Naive thymus-derived CD8-positive, alpha-beta T cell (primary cell): ENCODE measurements around the gene ACTG2. TPM values are rescaled to one million over a fixed set of nuclear protein-coding genes. Genes with fewer than 3 reads are reported as not detected.

ENCODE experiments used
- ATAC-seq, 2 donors: fragments of 150-1000 bp; cut with Tn5 transposase in 1 of 2; sonication (Bioruptor Pico), chemical (Tn5 transposase) in 1 of 2; 1 replicate in 1 of 2; 2 replicates in 1 of 2; pipeline ENCODE4 v1.10.0; 2021; ENCODE audit warnings: mild to moderate bottlenecking in 2 of 2, moderate library complexity in 2 of 2
- POLR2A ChIA-PET: fragments of 350-600 bp; sonication (Branson Sonifier 250); formaldehyde crosslinking; loops from one replicate; lab custom pipeline; 2021; ENCODE audit warnings: antibody characterized with exemption; lab: Charles Lee
- DNase-seq, 10 donors: peaks; one replicate each; pipeline versions ENCODE4 v3.0.0 to v3.0.0-alpha.2; 2020 to 2022
- H3K27ac Mint-ChIP-seq, 10 donors: one replicate each; pipeline ENCODE4 v1.8.0; 2020 to 2022; ENCODE audit warnings: mild to moderate bottlenecking in 10 of 10, mixed read lengths in 10 of 10, moderate library complexity in 4 of 10, inconsistent platforms in 1 of 10
- H3K27me3 Mint-ChIP-seq, 5 donors: one replicate each; pipeline ENCODE4 v1.8.0; 2021 to 2022; ENCODE audit warnings: mixed read lengths in 5 of 5
- H3K36me3 Mint-ChIP-seq, 3 donors: one replicate each; pipeline ENCODE4 v1.8.0; 2020 to 2022; ENCODE audit warnings: mixed read lengths in 3 of 3, mild to moderate bottlenecking in 2 of 3, inconsistent platforms in 1 of 3
- H3K4me1 Mint-ChIP-seq, 4 donors: one replicate each; pipeline ENCODE4 v1.8.0; 2021 to 2022; ENCODE audit warnings: mixed read lengths in 4 of 4
- H3K4me3 Mint-ChIP-seq, 10 donors: one replicate each; pipeline ENCODE4 v1.8.0; 2020 to 2022; ENCODE audit warnings: mild to moderate bottlenecking in 10 of 10, mixed read lengths in 10 of 10, moderate library complexity in 6 of 10, inconsistent platforms in 1 of 10
- H3K9me3 Mint-ChIP-seq, 9 donors: one replicate each; pipeline ENCODE4 v1.8.0; 2020 to 2022; ENCODE audit warnings: mixed read lengths in 9 of 9, mild to moderate bottlenecking in 3 of 9, inconsistent platforms in 1 of 9, moderate library complexity in 1 of 9
- polyA plus RNA-seq, 3 donors: library from polyadenylated mRNA; unstranded; fragments of 300-500 nt; fragmentation: Illumina TruSeq; gene quantifications; one replicate each; pipeline ENCODE4 v1.2.3, GENCODE V29; 2021
- total RNA-seq, 8 experiments: library from RNA in 2 of 8; stranded (reverse) in 2 of 8; gene quantifications; one replicate each; pipeline ENCODE4 v1.2.3 and lab custom pipeline; 2021 to 2026

The ACTG2 gene
- total and polyA plus RNA-seq, 5 experiments from 2014 or later = 0.13 TPM; not detected in 4

DNA sequence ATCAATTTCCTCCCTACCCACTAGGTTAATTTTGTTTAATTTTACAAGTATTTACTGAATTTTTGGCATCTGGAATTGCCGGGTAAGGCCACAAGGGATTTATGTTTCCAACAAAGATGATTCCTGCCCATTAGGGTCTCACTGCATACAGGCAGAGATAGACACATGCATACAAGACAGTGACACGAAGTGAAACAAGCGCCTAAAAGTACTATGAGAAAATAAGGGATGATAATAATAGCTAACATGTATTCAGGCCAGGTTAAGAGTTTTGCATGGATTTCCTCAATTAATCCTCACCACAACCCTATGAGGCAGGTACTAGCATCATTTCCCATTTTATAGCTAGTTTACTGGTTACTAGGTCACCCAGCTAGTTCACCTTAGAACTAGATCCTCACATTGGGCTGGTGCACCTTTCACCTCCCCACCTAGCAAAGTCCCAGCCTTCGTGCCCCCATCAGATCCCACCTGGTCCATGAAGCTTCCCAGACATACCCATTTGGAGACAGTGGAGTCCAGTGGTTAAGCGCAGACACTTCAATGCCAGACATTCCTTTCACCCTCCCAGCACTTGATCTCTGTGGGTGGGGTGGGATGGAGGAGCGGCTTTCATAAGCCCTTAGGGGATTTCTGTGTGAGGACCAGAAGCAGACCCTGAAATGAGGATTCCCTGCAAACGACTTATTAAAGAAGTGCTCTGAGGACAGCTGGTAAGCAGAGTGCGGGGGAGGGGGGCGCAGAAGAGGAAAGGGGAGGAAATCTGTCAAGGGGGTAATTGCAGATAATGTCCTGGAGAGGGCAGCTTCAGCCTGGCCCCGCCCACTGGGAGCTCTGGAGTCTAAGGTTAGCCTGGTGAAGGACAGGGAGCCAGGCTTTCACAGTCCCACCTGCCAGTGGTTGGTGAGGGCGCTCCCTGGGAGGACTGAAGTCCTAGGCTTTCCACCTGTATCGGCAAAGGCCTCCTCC is 28.1 kb downstream of the ACTG2 start:
- H3K36me3 Mint-ChIP-seq = no peaks in the 10 kb centered on the region
- H3K9me3 Mint-ChIP-seq = no peaks in the 10 kb centered on the region
- peak overlapping the region in 2 of 10 donors; percentile 14 to 34 for H3K27ac Mint-ChIP-seq
- H3K27me3 Mint-ChIP-seq = peaks cover 0 to 1% (median 0%) of the 10 kb centered on the region in 5 donors
- H3K4me1 Mint-ChIP-seq = peaks cover 7 to 19% (median 12%) of the 10 kb centered on the region in 4 donors
- DNase-seq = peak in 6 of 10 donors; percentile 16 to 74 (median 35)
- peak; percentile 41 to 53 for ATAC-seq
- no peak overlapping the region for H3K4me3 Mint-ChIP-seq
- POLR2A ChIA-PET = no interaction called here

GRCh38 chr2:73921581-73921980 is 28.8 kb downstream of the ACTG2 start:
- H3K27me3 Mint-ChIP-seq = no peaks in the 10 kb centered on the region
- POLR2A ChIA-PET = no interaction called here
- peak overlapping the region in 2 of 10 donors; percentile 29 to 60 for H3K27ac Mint-ChIP-seq
- peaks cover 7 to 22% (median 17%) of the 10 kb centered on the region in 4 donors for H3K4me1 Mint-ChIP-seq
- ATAC-seq (no peak), DNase-seq (no peak)
- no peaks in the 10 kb centered on the region for H3K36me3 Mint-ChIP-seq
- H3K9me3 Mint-ChIP-seq = no peaks in the 10 kb centered on the region
- no peak overlapping the region for H3K4me3 Mint-ChIP-seq

- POLR2A ChIA-PET = interaction anchor here (0.6 kb wide), 1 partner anchor 419 kb away, joined by 3 read pairs; no protein-coding TSS in a partner anchor
- Mint-ChIP-seq H3K4me3 (peak overlapping the region in 1 of 10 donors; percentile 56), H3K27me3 (no peaks in the 10 kb centered on the region), H3K27ac (peak overlapping the region in 7 of 10 donors; percentile 22 to 89 (median 65)), H3K9me3 (no peaks in the 10 kb centered on the region), H3K4me1 (peaks cover 7 to 28% (median 21%) of the 10 kb centered on the region in 4 donors), H3K36me3 (peaks cover 0 to under 1% (median 0%) of the 10 kb centered on the region in 3 donors)
- ATAC-seq = no peak
- DNase-seq = no peak
Measured at GRCh38 chr2:73922681-73923080, 29.9 kb downstream of the ACTG2 start.

GRCh38 chr2:73925033-73925704 is 32.4 kb downstream of the ACTG2 start:
- H3K27ac Mint-ChIP-seq = peak overlapping the region in 7 of 10 donors; percentile 3 to 98 (median 29)
- POLR2A ChIA-PET = interaction anchor here (0.6 to 3.8 kb wide), 5 partner anchors 24 to 533 kb away, joined by 3 to 21 read pairs (median 3); partner anchors contain the start of genes MOB1A, TET3 and WBP1

GRCh38 chr2:73925853-73926492 is 33.2 kb downstream of the ACTG2 start:
- peaks cover 21 to 58% (median 50%) of the 10 kb centered on the region in 4 donors for H3K4me1 Mint-ChIP-seq
- ATAC-seq = no peak
- H3K27ac Mint-ChIP-seq = peak overlapping the region; percentile 83 to 99 (median 98)
- H3K36me3 Mint-ChIP-seq = peaks cover 0 to 16% (median 0%) of the 10 kb centered on the region in 3 donors
- no peak for DNase-seq
- H3K9me3 Mint-ChIP-seq = no peaks in the 10 kb centered on the region
- H3K4me3 Mint-ChIP-seq = peak overlapping the region; percentile 39 to 95 (median 88)
- POLR2A ChIA-PET = interaction anchor here (0.8 to 3.8 kb wide), 5 partner anchors 23 to 533 kb away, joined by 3 to 21 read pairs (median 6); partner anchors contain the start of genes MOB1A, TET3 and WBP1
- no peaks in the 10 kb centered on the region for H3K27me3 Mint-ChIP-seq

More at GRCh38 chr2:73925033-73925704, 32.4 kb downstream of the ACTG2 start:
- H3K36me3 Mint-ChIP-seq = peaks cover 0 to 13% (median 0%) of the 10 kb centered on the region in 3 donors
- DNase-seq = no peak
- peaks cover 23 to 53% (median 46%) of the 10 kb centered on the region in 4 donors for H3K4me1 Mint-ChIP-seq
- peak overlapping the region in 3 of 10 donors; percentile 18 to 62 (median 36) for H3K4me3 Mint-ChIP-seq
- H3K27me3 Mint-ChIP-seq = no peaks in the 10 kb centered on the region
- no peaks in the 10 kb centered on the region for H3K9me3 Mint-ChIP-seq
- ATAC-seq = no peak

DNA sequence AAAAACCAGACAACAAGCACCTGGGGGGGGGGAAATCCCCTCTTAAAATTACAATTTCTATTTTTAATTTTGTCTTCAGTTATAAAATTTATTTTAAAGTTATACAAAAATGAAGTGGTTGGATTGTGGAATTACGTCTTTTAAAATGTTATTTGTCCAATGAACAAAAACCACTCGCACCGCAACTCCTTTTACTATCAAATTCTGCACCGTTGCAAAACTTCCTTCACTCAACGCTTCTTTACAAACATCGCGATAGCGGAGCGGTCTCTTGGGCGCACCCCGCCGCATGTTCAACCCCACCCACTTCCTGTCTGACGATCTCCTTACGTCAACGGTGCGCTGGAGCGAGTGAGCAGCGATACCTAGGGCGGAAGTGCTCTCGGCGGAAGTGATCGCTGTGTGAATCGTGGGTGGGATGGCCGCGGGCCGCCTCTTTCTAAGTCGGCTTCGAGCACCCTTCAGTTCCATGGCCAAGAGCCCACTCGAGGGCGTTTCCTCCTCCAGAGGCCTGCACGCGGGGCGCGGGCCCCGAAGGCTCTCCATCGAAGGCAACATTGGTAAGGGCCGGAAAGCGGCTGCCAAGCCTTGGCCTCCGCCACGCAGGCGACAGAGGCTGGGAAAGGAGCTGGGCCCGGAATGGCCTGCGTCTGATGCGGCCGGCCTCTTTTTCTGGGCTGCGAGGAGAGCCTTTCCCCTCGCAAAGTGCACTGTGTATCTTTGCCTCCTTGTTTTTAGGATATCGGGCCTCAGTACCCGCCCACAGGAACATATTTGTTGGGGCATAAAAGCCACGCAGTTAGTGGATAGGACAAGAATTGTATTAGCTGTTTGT is 33.9 kb downstream of the ACTG2 start, which contains the start of gene DGUOK:
Gene DGUOK, plus strand, starts transcription at position 388 of the 835 bp plus-strand sequence. Its CDS starts 31 bp downstream, at position 419.
- peak within 1 kb of the TSS; percentile 90 to 99 (median 98) for H3K27ac Mint-ChIP-seq
- peak within 1 kb of the TSS; percentile 79 to 95 (median 92) for H3K4me3 Mint-ChIP-seq
- H3K4me1 Mint-ChIP-seq = peaks cover 26 to 63% (median 55%) of the 10 kb centered on the region in 4 donors
- POLR2A ChIA-PET = interaction anchor here (0.6 to 3.8 kb wide), 14 partner anchors 10 to 693 kb away, joined by 3 to 21 read pairs (median 4); partner anchors contain the start of genes MOB1A, STAMBP and TET3
- no peaks in the 10 kb centered on the region for H3K9me3 Mint-ChIP-seq
- ATAC-seq (peak; percentile 95 to 98), DNase-seq (peak; percentile 86 to 99 (median 98))
- no peaks in the 10 kb centered on the region for H3K27me3 Mint-ChIP-seq
- peaks cover 0 to 23% (median 0%) of the 10 kb centered on the region in 3 donors for H3K36me3 Mint-ChIP-seq

DNA sequence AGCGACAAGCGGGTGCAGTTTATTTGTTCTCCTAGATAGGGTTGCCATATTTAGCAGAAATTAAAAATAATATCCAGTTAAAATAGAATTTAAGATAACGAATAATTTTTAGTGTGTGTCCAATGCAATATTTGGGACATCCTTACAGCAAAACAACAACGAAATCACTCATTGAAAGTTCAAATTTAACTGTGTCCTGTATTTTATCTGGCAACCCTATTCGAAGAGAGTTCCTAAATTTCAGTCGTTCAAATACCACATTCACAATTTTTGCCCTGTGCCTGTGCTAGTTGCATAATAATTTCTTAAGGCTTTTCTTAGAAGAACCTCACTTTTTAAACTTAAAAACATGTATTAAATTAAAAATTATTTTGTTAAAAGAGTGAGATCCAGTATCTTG is 34.5 kb downstream of the ACTG2 start:
- H3K9me3 Mint-ChIP-seq = no peaks in the 10 kb centered on the region
- H3K4me1 Mint-ChIP-seq = peaks cover 31 to 69% (median 61%) of the 10 kb centered on the region in 4 donors
- peak overlapping the region; percentile 79 to 95 (median 92) for H3K4me3 Mint-ChIP-seq
- DNase-seq (no peak), ATAC-seq (no peak)
- H3K27ac Mint-ChIP-seq = peak overlapping the region; percentile 90 to 99 (median 98)
- POLR2A ChIA-PET = interaction anchor here (0.6 to 3.8 kb wide), 14 partner anchors 9 to 694 kb away, joined by 3 to 21 read pairs (median 4); partner anchors contain the start of genes MOB1A, STAMBP and TET3
- peaks cover 0 to 29% (median 0%) of the 10 kb centered on the region in 3 donors for H3K36me3 Mint-ChIP-seq
- no peaks in the 10 kb centered on the region for H3K27me3 Mint-ChIP-seq

DNA sequence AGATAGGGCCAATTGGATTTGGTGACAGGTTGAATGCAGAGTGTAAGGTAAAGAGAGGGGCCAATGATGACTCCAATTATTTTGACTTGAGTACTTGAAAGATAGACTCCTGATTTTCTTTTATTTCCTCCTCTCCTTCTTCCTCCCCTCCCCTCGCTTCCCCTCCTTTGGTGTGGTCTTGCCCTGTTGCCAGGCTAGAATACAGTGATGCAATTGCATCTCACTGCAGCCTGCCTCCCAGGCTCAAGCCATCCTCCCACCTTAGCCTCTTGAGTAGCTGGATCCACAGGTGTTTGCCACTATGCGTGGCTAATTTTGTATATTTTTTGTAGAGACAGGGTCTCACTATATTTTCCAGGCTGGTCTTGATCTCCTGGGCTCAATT is 36.1 kb downstream of the ACTG2 start:
- H3K27ac Mint-ChIP-seq = peak overlapping the region; percentile 45 to 92 (median 89)
- no peaks in the 10 kb centered on the region for H3K27me3 Mint-ChIP-seq
- ATAC-seq (no peak), DNase-seq (peak in 1 of 10 donors; percentile 30)
- H3K9me3 Mint-ChIP-seq = no peaks in the 10 kb centered on the region
- H3K4me1 Mint-ChIP-seq = peaks cover 32 to 75% (median 70%) of the 10 kb centered on the region in 4 donors
- peak overlapping the region; percentile 49 to 78 (median 62) for H3K4me3 Mint-ChIP-seq
- POLR2A ChIA-PET = interaction anchor here (1.0 kb wide), 1 partner anchor 49 kb away, joined by 11 read pairs; no protein-coding TSS in a partner anchor
- peaks cover 0 to 45% (median 4%) of the 10 kb centered on the region in 3 donors for H3K36me3 Mint-ChIP-seq

GRCh38 chr2:73930386-73930785 is 37.6 kb downstream of the ACTG2 start:
- Mint-ChIP-seq H3K4me3 (peak overlapping the region in 7 of 10 donors; percentile 31 to 78 (median 58)), H3K36me3 (peaks cover 0 to 59% (median 4%) of the 10 kb centered on the region in 3 donors), H3K9me3 (no peaks in the 10 kb centered on the region), H3K4me1 (peaks cover 33 to 81% (median 78%) of the 10 kb centered on the region in 4 donors), H3K27ac (peak overlapping the region in 7 of 10 donors; percentile 5 to 90 (median 71)), H3K27me3 (no peaks in the 10 kb centered on the region)
- POLR2A ChIA-PET = interaction anchor here (0.7 to 1.3 kb wide), 4 partner anchors 19 to 190 kb away, joined by 3 to 8 read pairs (median 3); no protein-coding TSS in a partner anchor
- DNase-seq (no peak), ATAC-seq (no peak)
